Left colon (tissue), 2 donors: ENCODE measurements around the gene CCDC51. TPM values are rescaled to one million over a fixed set of nuclear protein-coding genes. Genes with fewer than 3 reads are reported as not detected.
"Not testable (repeated sequence)": the region's sequence is repeated elsewhere in the genome, so short reads cannot be mapped to it uniquely, and the experiment has no call there.

Source experiments
- ATAC-seq: fragments of 200-7000 bp; cut with Tn5 transposase; one replicate; pipeline ENCODE4 v1.9.1; 2020; ENCODE audit warnings: mild to moderate bottlenecking, moderate library complexity
- DNase-seq, 2 donors: peaks; one replicate each; pipeline ENCODE4 v3.0.0-alpha.2; 2020
- intact Hi-C, 2 donors: fragments of 100-400 bp; cut with DNase I in 1 of 2; cut with micrococcal nuclease in 1 of 2; formaldehyde crosslinking; loops; one replicate each; pipeline versions ENCODE4 v1.11.2 to v1.14.0; 2022; cut with DNase I, micrococcal nuclease
- total RNA-seq, 2 donors: library from RNA; stranded (reverse); fragmentation: NEBNext Ultra II Directional; extraction: Animal tissue kit (Norgen Biotek cat#: 25700); gene quantifications; one replicate each; pipeline ENCODE4 v1.2.1, GENCODE V29; 2021
- donor health status: DM: no; HTN: no; CAD: no.
- donor health status: DM: yes; HTN: yes; CAD: no.

Gene CCDC51
- total RNA-seq, 2 donors from 2014 or later, result 13.3 to 21.2 TPM

GRCh38 chr3:48402281-48402732 is 37.6 kb downstream of the CCDC51 start:
- ATAC-seq (no peak), DNase-seq (peak; percentile 63 to 87)
- intact Hi-C loops, result loop anchor here in 1 of 2 donors (5.0 kb wide), 2 partner anchors 35 to 145 kb away; no protein-coding TSS in a partner anchor

DNA sequence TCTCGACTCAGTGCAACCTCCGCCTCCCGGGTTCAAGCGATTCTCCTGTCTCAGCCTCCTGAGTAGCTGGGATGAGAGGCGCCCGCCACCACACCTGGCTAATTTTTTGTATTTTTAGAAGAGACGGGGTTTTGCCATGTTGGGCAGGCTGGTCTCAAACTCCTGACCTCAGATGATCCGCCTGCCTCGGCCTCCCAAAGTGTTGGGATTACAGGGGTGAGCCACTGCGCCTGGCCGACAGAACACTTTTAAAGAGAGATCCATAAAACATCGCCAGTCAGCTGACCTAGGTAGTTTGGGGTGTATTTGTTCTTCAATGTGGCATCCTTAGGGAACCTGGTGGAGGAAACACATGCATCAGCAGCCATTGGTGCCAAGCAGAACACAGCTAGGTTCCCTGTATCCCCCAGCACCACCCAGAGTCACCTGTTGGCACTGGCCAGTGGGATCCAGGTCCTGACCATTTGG is 38.5 kb downstream of the CCDC51 start:
- intact Hi-C loops, result loop anchor here in 1 of 2 donors (5.0 kb wide), 2 partner anchors 36 to 146 kb away; no protein-coding TSS in a partner anchor
- not testable (repeated sequence) for DNase-seq

GRCh38 chr3:48400824-48401433 is 39.0 kb downstream of the CCDC51 start:
- peak in 1 of 2 donors; percentile 52 for DNase-seq
- ATAC-seq, result peak; percentile 73
- intact Hi-C loops, result loop anchor here in 1 of 2 donors (5.0 kb wide), 2 partner anchors 36 to 146 kb away; no protein-coding TSS in a partner anchor

More for the DNA sequence above, 38.5 kb downstream of the CCDC51 start:
- not testable (repeated sequence) for ATAC-seq

DNA sequence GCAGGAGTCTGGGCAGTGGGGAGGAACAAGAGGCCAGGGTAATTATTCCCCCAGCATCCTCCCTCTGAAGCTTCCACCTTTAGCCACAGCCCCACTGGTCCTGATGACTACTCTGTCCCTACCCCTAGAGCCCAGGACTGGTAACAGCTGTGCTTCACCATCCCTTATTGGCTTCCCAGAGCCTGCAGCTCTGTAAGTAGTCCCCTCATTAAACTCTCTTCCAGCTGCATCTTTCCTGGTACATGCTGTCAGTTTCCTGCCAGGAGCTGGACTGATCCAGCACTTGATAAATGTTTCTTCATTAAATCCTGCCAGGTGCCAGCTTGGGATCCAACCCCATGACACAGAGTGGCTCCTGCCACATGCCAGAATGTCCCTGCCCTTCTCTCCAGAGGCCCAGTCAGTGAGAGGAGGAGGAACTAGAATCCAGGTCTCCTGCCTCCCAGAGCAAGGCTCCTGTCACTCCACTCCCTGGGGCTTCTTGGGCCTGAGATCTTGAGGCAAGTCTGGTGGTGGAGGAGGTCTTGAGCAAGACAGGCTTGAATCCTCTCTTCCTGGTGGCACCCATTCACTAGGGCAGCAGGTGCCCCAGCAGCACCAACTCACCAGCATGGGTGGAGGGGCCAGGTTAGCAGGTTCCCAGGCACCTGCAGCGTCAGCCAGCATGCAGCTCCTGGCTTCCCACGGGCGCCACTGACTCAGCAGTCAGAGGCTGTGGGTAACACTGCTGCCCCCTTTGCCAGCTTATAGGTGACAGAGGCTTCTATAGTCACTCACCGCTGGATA is 40.3 kb downstream of the CCDC51 start:
- ATAC-seq (peak; percentile 14), DNase-seq (no peak)
- intact Hi-C loops, result loop anchor here in 1 of 2 donors (5.0 to 10.0 kb wide), 3 partner anchors 38 to 148 kb away; no protein-coding TSS in a partner anchor

GRCh38 chr3:48398701-48399386 is 41.1 kb downstream of the CCDC51 start:
- no peak for DNase-seq
- ATAC-seq, result peak; percentile 4
- intact Hi-C loops, result loop anchor here in 1 of 2 donors (10.0 kb wide), 1 partner anchor 124 kb away; no protein-coding TSS in a partner anchor

GRCh38 chr3:48397767-48398681 is 41.9 kb downstream of the CCDC51 start:
- intact Hi-C loops, result loop anchor here in 1 of 2 donors (10.0 kb wide), 1 partner anchor 123 kb away; no protein-coding TSS in a partner anchor
- peak; percentile 5 for ATAC-seq
- no peak for DNase-seq

DNA sequence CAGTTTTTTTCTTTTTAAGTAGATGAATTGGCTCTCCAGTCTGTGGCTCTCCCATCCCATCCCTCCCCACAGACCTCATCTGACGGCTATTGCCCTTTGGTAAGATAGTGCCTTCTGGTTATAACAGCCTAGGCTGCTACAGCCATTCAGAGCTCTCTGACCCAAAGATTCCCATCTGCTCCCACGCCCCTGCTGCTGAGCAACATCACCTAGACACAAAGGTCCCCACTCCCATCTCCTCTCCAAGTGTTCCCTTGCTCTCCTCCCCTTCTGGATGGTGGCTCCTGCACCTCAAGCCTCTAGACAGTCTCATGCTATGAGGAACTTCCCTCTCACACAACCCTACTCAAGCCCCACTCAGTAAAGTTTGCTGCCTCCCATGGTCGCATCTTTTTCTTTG is 44.2 kb downstream of the CCDC51 start:
- ATAC-seq (no peak), DNase-seq (no peak)
- intact Hi-C loops, result loop anchor here in 1 of 2 donors (10.0 kb wide), 1 partner anchor 121 kb away; no protein-coding TSS in a partner anchor

DNA sequence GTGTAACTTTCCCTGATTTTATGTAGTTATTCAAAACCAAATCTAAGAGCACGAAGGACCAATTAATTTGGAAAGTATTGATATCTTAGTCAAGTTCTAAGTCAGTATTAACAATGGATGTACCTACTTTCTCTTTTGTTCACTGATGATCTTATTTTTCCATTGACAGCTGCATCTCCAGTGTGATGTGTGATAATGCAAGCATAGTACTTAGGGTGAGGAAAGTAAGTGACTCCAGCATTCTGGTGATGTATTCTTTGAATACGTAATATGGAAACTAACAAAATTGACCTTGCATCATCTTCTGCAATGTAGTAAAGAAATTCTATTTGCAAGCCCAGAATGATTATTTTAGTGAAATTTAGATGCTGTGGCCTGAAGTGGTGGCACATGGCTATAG is 45.5 kb downstream of the CCDC51 start:
- DNase-seq (no peak), ATAC-seq (no peak)
- intact Hi-C loops, result loop anchor here in 1 of 2 donors (10.0 kb wide), 1 partner anchor 120 kb away; no protein-coding TSS in a partner anchor

- intact Hi-C loops, result no loop called here
- ATAC-seq (no peak), DNase-seq (no peak)
Measured at GRCh38 chr3:48388966-48389365, 51.0 kb downstream of the CCDC51 start.

DNA sequence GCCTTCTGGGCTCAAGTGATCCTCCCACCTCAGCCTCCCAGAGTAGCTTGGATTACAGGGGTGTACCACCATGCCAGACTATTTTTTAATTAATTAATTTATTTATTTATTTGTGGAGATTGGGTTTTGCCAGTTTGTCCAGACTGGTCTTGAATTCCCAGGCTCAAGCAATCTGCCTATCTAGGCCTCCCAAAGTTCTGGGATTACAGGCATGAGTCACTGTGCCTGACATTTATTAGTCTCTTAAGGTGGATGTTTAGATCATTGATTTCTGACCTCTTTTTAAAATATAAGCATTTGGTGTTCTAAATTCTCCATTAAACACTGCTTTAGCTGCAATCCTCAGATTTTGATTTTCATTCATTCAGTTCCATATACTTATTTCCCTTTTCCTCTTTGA is 52.3 kb downstream of the CCDC51 start:
- DNase-seq (no peak), ATAC-seq (no peak)
- intact Hi-C loops, result no loop called here

Other genes starting within 250 kb of the CCDC51 start
- under 1 TPM in 1 of 2 donors, not detected in 1; 0.40 TPM for gene CAMP, start 216.6 kb downstream of the CCDC51 start, total RNA-seq
- 1 to 10 TPM; 8.7 to 9.6 TPM for gene ZNF589, start 199.0 kb downstream of the CCDC51 start, total RNA-seq
- gene NME6, start 138.8 kb downstream of the CCDC51 start, total RNA-seq, result 10 to 100 TPM; 22.4 to 33.5 TPM
- not detected for gene SPINK8, start 106.5 kb downstream of the CCDC51 start, total RNA-seq
- not detected for gene FBXW12, start 67.9 kb downstream of the CCDC51 start, total RNA-seq
- gene PLXNB1, start 10.0 kb downstream of the CCDC51 start, total RNA-seq, result 100 to 1,000 TPM in 1 of 2 donors, 10 to 100 TPM in 1; 91.1 to 114 TPM
- gene TMA7, start 138 bp upstream of the CCDC51 start, total RNA-seq, result 100 to 1,000 TPM; 165 to 192 TPM
- gene ATRIP, start 6.6 kb upstream of the CCDC51 start, total RNA-seq, result 1 to 10 TPM; 3.8 to 4.4 TPM
- 100 to 1,000 TPM; 103 to 116 TPM for gene SHISA5, start 64.1 kb upstream of the CCDC51 start, total RNA-seq
- 1 to 10 TPM; 6.0 to 10.0 TPM for gene PFKFB4, start 116.7 kb upstream of the CCDC51 start, total RNA-seq
- not detected for gene UCN2, start 123.7 kb upstream of the CCDC51 start, total RNA-seq
- 1 to 10 TPM; 4.5 to 5.7 TPM for gene COL7A1, start 155.2 kb upstream of the CCDC51 start, total RNA-seq
- gene UQCRC1, start 169.5 kb upstream of the CCDC51 start, total RNA-seq, result 100 to 1,000 TPM; 613 to 797 TPM
- gene TMEM89, start 181.7 kb upstream of the CCDC51 start, total RNA-seq, result 1 to 10 TPM in 1 of 2 donors, under 1 TPM in 1; 0.84 to 2.2 TPM
- gene SLC26A6, start 195.3 kb upstream of the CCDC51 start, total RNA-seq, result 100 to 1,000 TPM; 116 to 121 TPM
- 1 to 10 TPM; 1.4 to 2.4 TPM for gene CELSR3, start 222.8 kb upstream of the CCDC51 start, total RNA-seq
- gene NCKIPSD, start 245.8 kb upstream of the CCDC51 start, total RNA-seq, result 10 to 100 TPM; 19.5 to 24.8 TPM